ENCODE data around the gene WDPCP. TPM values are rescaled to one million over a fixed set of nuclear protein-coding genes. Genes with fewer than 3 reads are reported as not detected.
A peak's percentile ranks its signal among the peaks of the same experiment; 100 is the strongest.

The WDPCP gene
- total and polyA plus RNA-seq, 2 of the 13 experiments (the other 11 are each of a cell fraction or from before 2014, with no cell fraction given): 2.9 to 5.2 TPM

DNA sequence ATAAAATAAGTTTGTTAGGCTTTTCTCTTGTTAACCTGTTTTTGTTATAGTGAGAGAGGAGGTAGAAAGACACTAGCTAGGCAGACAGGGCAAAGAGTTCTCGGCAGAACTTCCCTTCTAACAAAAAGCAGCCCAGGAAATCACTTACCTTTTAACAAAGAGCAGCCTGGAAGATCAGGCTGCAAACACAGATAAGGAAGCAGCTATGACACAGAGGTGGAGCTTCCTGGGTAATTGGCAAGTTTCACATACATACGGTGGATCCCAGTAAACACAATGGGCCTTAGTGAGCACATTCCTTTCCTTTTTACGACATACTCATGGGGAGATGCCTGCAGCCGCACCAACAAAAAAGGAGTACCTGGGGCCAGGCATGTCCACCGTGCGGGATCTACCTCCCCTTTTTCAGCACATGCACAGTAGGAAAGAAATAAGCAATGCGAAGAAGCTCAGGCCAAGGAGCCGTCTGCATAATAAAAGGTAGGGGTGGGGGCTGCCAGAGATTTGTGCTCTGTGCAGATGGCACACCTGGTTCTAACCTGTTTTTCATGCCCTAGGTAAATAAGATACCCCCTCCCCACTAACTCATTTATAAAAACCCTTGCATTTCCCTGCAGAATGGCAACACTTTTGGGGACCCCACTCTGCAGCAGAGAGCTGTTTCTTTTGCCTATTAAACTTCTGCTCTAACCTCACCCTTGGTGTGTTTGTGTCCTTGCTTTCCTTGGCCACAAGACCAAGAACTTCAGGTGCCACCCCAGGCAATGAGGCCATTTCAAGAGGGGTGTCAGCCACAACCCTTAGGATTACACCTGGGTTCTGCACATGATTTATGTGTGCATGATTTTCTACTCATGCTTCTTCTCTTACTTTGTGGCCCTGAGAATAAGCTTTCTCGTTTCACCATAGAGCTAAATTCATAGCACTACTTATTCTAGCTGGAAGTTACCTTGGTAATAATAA lies 27.0 kb upstream of the WDPCP start:
- ATAC-seq: peak; percentile 97
- no peaks in the 10 kb centered on the region for H4K20me1 ChIP-seq (ENCODE audit: insufficient read depth, low read length)
- no TSS peak for BruUV-seq (replicated peaks)
- FAIRE-seq: peak; percentile 51
- peaks cover 20% of the 10 kb centered on the region for H3K4me1 ChIP-seq (ENCODE audit: insufficient read depth, low read length)
- no peaks in the 10 kb centered on the region for H3K9me3 ChIP-seq (ENCODE audit: low read length)
- ChIA-PET CTCF (ENCODE audit: low intra/inter-chr PET ratio, low total read pairs) (no interaction called here), POLR2A (interaction anchor here (1.7 kb wide), 1 partner anchor 27 kb away, joined by 6 read pairs; the partner anchor contains the start of genes MDH1 and WDPCP)
- H3K27me3 ChIP-seq (ENCODE audit: control insufficient read depth in 1 of 2, insufficient read depth in 2 of 2, low read length in 2 of 2): peaks cover 1 to 4% of the 10 kb centered on the region in 2 experiments; a peak in 1 of 5 replicates
- H3K4me2 ChIP-seq (ENCODE audit: low read depth, low read length): peak overlapping the region; percentile 80
- no peak overlapping the region for H3K27ac ChIP-seq (ENCODE audit: extremely low read length, insufficient read depth, low read length)
- peak; percentile 86 for DNase-seq (ENCODE audit: low spot score)
- H3K36me3 ChIP-seq (replicated peaks in 1 of 2; ENCODE audit: control insufficient read depth in 1 of 2, insufficient read depth in 2 of 2, low read length in 2 of 2): no peaks in the 10 kb centered on the region
- H2AFZ ChIP-seq (ENCODE audit: low read length): no peak overlapping the region
- H3K79me2 ChIP-seq (ENCODE audit: insufficient read depth, low read length): no peaks in the 10 kb centered on the region
- peak overlapping the region; percentile 2 to 53 (median 41) for H3K4me3 ChIP-seq (replicated peaks in 1 of 3; ENCODE audit: insufficient read depth in 1 of 3, low read depth in 2 of 3, low read length in 3 of 3)
- in situ Hi-C loops (cut with HindIII; ENCODE audit: extremely low pct_ligation_motif_present, low pct_unique_long_range_greater_than_20kb) (no loop called here), intact Hi-C loops (cut with micrococcal nuclease; ENCODE audit: unreplicated experiment) (no loop called here)
- 16% methylated on average over 9 of the region's 9 CpGs for WGBS (ENCODE audit: low lambda C conversion rate)
- H3K9ac ChIP-seq (ENCODE audit: insufficient read depth, low read depth, low read length): 0 out of 2 replicates have a peak overlapping the region, but pooled peaks have one; percentile 5
- TF ChIP-seq ZNF292 (CRISPR knock-in tag; IDR thresholded peaks at IDR 0.05; ENCODE audit: borderline replicate concordance, low read depth): peak; percentile 47; the same call in 1 of the 2 replicates
- 0 out of 2 replicates have a peak, but pooled peaks have one; percentile 22 for TF ChIP-seq FOXJ3 (CRISPR knock-in tag; IDR thresholded peaks at IDR 0.05; ENCODE audit: borderline replicate concordance)
- TF ChIP-seq, protein P1, sequence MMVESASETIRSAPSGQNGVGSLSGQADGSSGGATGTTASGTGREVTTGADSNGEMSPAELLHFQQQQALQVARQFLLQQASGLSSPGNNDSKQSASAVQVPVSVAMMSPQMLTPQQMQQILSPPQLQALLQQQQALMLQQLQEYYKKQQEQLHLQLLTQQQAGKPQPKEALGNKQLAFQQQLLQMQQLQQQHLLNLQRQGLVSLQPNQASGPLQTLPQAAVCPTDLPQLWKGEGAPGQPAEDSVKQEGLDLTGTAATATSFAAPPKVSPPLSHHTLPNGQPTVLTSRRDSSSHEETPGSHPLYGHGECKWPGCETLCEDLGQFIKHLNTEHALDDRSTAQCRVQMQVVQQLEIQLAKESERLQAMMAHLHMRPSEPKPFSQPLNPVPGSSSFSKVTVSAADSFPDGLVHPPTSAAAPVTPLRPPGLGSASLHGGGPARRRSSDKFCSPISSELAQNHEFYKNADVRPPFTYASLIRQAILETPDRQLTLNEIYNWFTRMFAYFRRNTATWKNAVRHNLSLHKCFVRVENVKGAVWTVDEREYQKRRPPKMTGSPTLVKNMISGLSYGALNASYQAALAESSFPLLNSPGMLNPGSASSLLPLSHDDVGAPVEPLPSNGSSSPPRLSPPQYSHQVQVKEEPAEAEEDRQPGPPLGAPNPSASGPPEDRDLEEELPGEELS (CRISPR knock-in tag; IDR thresholded peaks at IDR 0.05): peak; percentile 65
- TF ChIP-seq ELF3 (CRISPR knock-in tag; IDR thresholded peaks at IDR 0.05): peak; percentile 71; the same call in 1 of the 2 replicates
- peak; percentile 12; the same call in 1 of the 2 replicates for TF ChIP-seq FOSL2 (CRISPR knock-in tag; IDR thresholded peaks at IDR 0.05)
- 0 out of 2 replicates have a peak, but pooled peaks have one; percentile 34 for TF ChIP-seq ZNF143 (CRISPR knock-in tag; IDR thresholded peaks at IDR 0.05)
- TF ChIP-seq POGZ (CRISPR knock-in tag; IDR thresholded peaks at IDR 0.05): peak; percentile 37; the same call in 1 of the 2 replicates
- TF ChIP-seq, protein P2, sequence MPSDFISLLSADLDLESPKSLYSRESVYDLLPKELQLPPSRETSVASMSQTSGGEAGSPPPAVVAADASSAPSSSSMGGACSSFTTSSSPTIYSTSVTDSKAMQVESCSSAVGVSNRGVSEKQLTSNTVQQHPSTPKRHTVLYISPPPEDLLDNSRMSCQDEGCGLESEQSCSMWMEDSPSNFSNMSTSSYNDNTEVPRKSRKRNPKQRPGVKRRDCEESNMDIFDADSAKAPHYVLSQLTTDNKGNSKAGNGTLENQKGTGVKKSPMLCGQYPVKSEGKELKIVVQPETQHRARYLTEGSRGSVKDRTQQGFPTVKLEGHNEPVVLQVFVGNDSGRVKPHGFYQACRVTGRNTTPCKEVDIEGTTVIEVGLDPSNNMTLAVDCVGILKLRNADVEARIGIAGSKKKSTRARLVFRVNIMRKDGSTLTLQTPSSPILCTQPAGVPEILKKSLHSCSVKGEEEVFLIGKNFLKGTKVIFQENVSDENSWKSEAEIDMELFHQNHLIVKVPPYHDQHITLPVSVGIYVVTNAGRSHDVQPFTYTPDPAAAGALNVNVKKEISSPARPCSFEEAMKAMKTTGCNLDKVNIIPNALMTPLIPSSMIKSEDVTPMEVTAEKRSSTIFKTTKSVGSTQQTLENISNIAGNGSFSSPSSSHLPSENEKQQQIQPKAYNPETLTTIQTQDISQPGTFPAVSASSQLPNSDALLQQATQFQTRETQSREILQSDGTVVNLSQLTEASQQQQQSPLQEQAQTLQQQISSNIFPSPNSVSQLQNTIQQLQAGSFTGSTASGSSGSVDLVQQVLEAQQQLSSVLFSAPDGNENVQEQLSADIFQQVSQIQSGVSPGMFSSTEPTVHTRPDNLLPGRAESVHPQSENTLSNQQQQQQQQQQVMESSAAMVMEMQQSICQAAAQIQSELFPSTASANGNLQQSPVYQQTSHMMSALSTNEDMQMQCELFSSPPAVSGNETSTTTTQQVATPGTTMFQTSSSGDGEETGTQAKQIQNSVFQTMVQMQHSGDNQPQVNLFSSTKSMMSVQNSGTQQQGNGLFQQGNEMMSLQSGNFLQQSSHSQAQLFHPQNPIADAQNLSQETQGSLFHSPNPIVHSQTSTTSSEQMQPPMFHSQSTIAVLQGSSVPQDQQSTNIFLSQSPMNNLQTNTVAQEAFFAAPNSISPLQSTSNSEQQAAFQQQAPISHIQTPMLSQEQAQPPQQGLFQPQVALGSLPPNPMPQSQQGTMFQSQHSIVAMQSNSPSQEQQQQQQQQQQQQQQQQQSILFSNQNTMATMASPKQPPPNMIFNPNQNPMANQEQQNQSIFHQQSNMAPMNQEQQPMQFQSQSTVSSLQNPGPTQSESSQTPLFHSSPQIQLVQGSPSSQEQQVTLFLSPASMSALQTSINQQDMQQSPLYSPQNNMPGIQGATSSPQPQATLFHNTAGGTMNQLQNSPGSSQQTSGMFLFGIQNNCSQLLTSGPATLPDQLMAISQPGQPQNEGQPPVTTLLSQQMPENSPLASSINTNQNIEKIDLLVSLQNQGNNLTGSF (CRISPR knock-in tag; IDR thresholded peaks at IDR 0.05): no peak
- TF ChIP-seq SMC3 (IDR thresholded peaks at IDR 0.05; ENCODE audit: low read length): 0 out of 2 replicates have a peak, but pooled peaks have one; percentile 2
- no peak for TF ChIP-seq FOXP1 (IDR thresholded peaks at IDR 0.05)
- TF ChIP-seq FOXP1 (CRISPR knock-in tag; IDR thresholded peaks at IDR 0.05): peak; percentile 25; the same call in 1 of the 2 replicates
- TF ChIP-seq ARHGAP35 (CRISPR knock-in tag; IDR thresholded peaks at IDR 0.05; ENCODE audit: borderline replicate concordance): no peak
- TF ChIP-seq MAFK (conservative IDR thresholded peaks at IDR 0.05 in 1 of 2, IDR thresholded peaks at IDR 0.05 in 1 of 2; ENCODE audit: low read length in 2 of 2): 0 out of 4 replicates have a peak, but pooled peaks of 1 of the 2 experiments have one; percentile 7
- TF ChIP-seq ZNF569 (CRISPR knock-in tag; IDR thresholded peaks at IDR 0.05; ENCODE audit: borderline replicate concordance): no peak
- no peak for TF ChIP-seq FOXA1 (IDR thresholded peaks at IDR 0.05)
- TF ChIP-seq FOXA1 (CRISPR knock-in tag; IDR thresholded peaks at IDR 0.05): peak; percentile 41; the same call in 1 of the 2 replicates
- peak; percentile 85 for TF ChIP-seq TEAD3 (CRISPR knock-in tag; optimal IDR thresholded peaks at IDR 0.05; ENCODE audit: borderline replicate concordance)

Data from HepG2 (cell line).